HFF-Myc (cell line): ENCODE data around the gene CHST14.
A peak's percentile ranks its signal among the peaks of the same experiment; 100 is the strongest.

Experiments
- DNase-seq: peaks from one replicate; pipeline ENCODE4 v3.0.0-alpha.2; 2011; ENCODE audit warnings: low read depth; ENCODE audit errors: extremely low read depth
- H3K4me3 ChIP-seq: replicated peaks from 2 replicates; pipeline ENCODE4 v1.5.1; 2011; ENCODE audit warnings: low read depth, mild to moderate bottlenecking, control low read depth, low read length
- TF ChIP-seq, protein P1 (sequence below): IDR thresholded peaks from 2 replicates; pipeline ENCODE4 v1.5.1; 2012; ENCODE audit warnings: mild to moderate bottlenecking, low read depth, low read length, control low read depth; ENCODE audit errors: missing control alignments

The CHST14 gene

DNA sequence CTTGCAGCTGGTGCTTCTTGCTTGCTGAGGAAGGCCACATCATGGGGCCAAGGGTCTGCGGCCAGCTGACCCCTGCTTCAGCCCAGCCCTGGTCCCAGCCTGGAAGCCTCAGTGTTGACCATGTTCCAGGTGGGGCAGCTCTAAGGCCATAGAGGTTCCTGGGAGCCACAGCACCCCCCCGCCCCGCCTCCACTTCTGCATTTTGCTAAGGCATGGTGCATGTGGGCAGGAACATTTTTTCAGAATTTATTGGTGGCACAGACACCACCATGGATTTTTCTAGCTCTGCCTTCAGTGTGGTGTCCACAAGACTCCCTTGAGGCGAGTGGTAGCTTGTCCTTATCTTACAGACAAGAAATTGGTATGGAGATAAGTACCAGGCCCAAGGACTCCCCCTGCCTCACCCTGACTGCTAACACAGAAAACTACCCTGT is 1.9 kb upstream of the CHST14 start:
- H3K4me3 ChIP-seq: no peak overlapping the region
- TF ChIP-seq, protein P1, sequence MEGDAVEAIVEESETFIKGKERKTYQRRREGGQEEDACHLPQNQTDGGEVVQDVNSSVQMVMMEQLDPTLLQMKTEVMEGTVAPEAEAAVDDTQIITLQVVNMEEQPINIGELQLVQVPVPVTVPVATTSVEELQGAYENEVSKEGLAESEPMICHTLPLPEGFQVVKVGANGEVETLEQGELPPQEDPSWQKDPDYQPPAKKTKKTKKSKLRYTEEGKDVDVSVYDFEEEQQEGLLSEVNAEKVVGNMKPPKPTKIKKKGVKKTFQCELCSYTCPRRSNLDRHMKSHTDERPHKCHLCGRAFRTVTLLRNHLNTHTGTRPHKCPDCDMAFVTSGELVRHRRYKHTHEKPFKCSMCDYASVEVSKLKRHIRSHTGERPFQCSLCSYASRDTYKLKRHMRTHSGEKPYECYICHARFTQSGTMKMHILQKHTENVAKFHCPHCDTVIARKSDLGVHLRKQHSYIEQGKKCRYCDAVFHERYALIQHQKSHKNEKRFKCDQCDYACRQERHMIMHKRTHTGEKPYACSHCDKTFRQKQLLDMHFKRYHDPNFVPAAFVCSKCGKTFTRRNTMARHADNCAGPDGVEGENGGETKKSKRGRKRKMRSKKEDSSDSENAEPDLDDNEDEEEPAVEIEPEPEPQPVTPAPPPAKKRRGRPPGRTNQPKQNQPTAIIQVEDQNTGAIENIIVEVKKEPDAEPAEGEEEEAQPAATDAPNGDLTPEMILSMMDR: no peak
- DNase-seq: no peak

DNA sequence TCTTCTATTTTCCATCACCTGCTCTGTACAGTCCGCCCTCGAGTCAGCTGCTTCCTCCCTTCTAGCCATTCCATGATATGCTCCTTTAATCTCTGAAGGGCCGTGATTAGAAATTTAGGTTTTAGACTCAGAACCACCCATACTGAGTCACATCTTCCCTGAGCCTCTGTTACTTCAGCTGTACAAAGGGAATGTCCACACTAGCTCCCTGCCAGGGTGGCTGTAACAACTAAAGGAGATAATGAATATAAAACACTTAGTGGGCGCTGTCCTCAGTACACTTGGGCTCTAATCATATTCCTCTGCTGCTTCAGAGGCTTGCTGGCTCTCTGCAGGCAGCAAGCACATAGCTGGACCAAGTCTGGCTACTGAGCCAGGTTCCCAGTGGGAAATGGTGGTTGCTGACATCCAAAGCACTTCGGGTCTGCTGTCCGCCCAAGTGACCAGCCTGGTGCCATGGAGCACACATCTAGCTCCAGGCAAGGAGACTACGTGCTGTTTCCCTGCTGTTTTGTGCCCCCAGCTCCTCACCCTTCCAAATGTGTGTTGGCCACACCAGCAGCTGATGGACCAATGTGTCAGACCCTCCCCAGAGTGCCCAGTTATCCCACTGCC is 901 bp upstream of the CHST14 start:
- no peak for DNase-seq
- TF ChIP-seq, protein P1: no peak
- no peak overlapping the region; the same call in 1 of the 2 replicates for H3K4me3 ChIP-seq

DNA sequence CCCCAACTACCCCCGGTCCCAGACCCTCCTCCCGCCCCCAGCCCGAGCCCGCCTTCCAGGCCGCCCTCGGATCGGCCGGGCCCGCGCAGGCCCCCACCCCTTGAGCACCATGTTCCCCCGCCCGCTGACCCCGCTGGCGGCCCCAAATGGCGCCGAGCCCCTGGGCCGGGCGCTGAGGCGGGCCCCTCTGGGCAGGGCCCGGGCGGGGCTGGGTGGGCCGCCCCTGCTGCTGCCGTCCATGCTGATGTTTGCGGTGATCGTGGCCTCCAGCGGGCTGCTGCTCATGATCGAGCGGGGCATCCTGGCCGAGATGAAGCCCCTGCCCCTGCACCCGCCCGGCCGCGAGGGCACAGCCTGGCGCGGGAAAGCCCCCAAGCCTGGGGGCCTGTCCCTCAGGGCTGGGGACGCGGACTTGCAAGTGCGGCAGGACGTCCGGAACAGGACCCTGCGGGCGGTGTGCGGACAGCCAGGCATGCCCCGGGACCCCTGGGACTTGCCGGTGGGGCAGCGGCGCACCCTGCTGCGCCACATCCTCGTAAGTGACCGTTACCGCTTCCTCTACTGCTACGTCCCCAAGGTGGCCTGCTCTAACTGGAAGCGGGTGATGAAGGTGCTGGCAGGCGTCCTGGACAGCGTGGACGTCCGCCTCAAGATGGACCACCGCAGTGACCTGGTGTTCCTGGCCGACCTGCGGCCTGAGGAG is 472 bp downstream of the CHST14 start:
- DNase-seq: no peak
- peak overlapping the region; percentile 71 for H3K4me3 ChIP-seq
- TF ChIP-seq, protein P1: no peak

DNA sequence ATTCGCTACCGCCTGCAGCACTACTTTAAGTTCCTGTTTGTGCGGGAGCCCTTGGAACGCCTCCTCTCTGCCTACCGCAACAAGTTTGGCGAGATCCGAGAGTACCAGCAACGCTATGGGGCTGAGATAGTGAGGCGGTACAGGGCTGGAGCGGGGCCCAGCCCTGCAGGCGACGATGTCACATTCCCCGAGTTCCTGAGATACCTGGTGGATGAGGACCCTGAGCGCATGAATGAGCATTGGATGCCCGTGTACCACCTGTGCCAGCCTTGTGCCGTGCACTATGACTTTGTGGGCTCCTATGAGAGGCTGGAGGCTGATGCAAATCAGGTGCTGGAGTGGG is 995 bp downstream of the CHST14 start:
- TF ChIP-seq, protein P1: no peak
- peak overlapping the region; percentile 71 for H3K4me3 ChIP-seq
- no peak for DNase-seq

DNA sequence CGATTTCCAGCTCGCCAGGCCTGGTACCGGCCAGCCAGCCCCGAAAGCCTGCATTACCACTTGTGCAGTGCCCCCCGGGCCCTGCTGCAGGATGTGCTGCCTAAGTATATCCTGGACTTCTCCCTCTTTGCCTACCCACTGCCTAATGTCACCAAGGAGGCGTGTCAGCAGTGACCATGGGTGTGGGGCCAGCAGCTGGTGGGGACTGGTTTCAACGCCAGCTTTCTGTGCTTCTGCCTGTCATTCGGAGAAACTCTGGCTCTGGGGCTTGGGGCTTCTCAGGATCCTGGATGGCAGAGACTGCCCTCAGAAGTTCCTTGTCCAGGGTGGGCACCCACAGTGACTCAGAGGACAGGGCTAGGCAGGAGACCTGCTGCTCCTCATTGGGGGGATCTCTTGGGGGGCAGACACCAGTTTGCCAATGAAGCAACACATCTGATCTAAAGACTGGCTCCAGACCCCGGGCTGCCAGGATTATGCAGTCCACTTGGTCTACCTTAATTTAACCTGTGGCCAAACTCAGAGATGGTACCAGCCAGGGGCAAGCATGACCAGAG is 1.5 kb downstream of the CHST14 start:
- H3K4me3 ChIP-seq: peak overlapping the region; percentile 71
- TF ChIP-seq, protein P1: no peak
- DNase-seq: no peak

DNA sequence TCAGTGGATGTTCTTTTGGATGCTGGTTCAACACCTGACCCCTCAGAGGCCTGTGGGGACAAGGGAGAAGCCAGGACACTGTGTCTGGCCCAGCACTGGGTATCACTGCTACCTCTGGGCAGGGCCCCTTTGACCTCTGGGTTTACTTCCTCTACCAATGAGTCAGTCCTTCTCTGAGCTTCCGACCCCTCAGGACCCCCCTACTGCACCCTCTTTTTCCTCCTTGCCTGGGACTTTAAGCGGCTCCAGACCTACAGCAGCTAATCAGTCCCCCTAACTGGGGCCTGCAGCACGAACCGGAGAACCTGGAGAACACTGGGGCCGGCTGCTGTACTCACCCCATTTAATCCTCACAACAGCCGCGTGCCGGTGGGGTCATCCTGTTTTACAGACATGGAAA is 3.8 kb downstream of the CHST14 start:
- H3K4me3 ChIP-seq: no peak overlapping the region
- TF ChIP-seq, protein P1: no peak
- no peak for DNase-seq
